MM.1S (cell line): ENCODE data around the gene MPC2.

Experiments used
- DNase-seq: peaks from one replicate; pipeline ENCODE4 v3.0.0-alpha.2; 2015
- H2AFZ ChIP-seq: fragments of 300-600 bp; sonication (generic); 2 replicates; pipeline ENCODE4 v1.6.0; 2016; ENCODE audit warnings: antibody characterized with exemption, low read length
- H3F3A ChIP-seq: fragments of 300-600 bp; sonication (generic); 2 replicates; pipeline ENCODE4 v1.6.1; 2016; ENCODE audit warnings: mild to moderate bottlenecking, antibody characterized with exemption, low read length, moderate library complexity, mixed read lengths; ENCODE audit not compliant: insufficient read depth
- H3K27ac ChIP-seq: fragments of 300-600 bp; sonication (generic); 2 replicates; pipeline ENCODE4 v1.5.1; 2016; ENCODE audit warnings: mild to moderate bottlenecking, low read length
- H3K27me3 ChIP-seq: fragments of 300-600 bp; sonication (generic); replicated peaks from 2 replicates; pipeline ENCODE4 v1.6.0; 2016; ENCODE audit warnings: low read length; ENCODE audit not compliant: insufficient read depth
- H3K36me3 ChIP-seq: fragments of 300-600 bp; sonication (generic); replicated peaks from 2 replicates; pipeline ENCODE4 v1.6.1; 2016; ENCODE audit warnings: mild to moderate bottlenecking, low read length, mixed read lengths; ENCODE audit not compliant: insufficient read depth
- H3K4me1 ChIP-seq: fragments of 300-600 bp; sonication (generic); 2 replicates; pipeline ENCODE4 v1.6.1; 2016; ENCODE audit warnings: low read length, mixed read lengths
- H3K4me2 ChIP-seq: fragments of 300-600 bp; sonication (generic); 2 replicates; pipeline ENCODE4 v1.6.0; 2016; ENCODE audit warnings: low read depth, low read length
- H3K4me3 ChIP-seq: fragments of 300-600 bp; sonication (generic); 2 replicates; pipeline ENCODE4 v1.5.1; 2016; ENCODE audit warnings: low read length, mixed read lengths
- H3K79me2 ChIP-seq: fragments of 300-600 bp; sonication (generic); 2 replicates; pipeline ENCODE4 v1.6.1; 2016; ENCODE audit warnings: mixed run types, low read length, mixed read lengths
- H3K9ac ChIP-seq: fragments of 300-600 bp; sonication (generic); 2 replicates; pipeline ENCODE4 v1.6.1; 2016; ENCODE audit warnings: low read length, mixed read lengths
- H3K9me2 ChIP-seq: fragments of 300-600 bp; sonication (generic); replicated peaks from 2 replicates; pipeline ENCODE4 v1.6.1; 2016; ENCODE audit warnings: mild to moderate bottlenecking, low read length, mixed read lengths; ENCODE audit not compliant: insufficient read depth
- H3K9me3 ChIP-seq: fragments of 300-600 bp; sonication (generic); replicated peaks from 2 replicates; pipeline ENCODE4 v1.6.1; 2016; ENCODE audit warnings: mild to moderate bottlenecking, low read length, mixed read lengths; ENCODE audit not compliant: insufficient read depth
- H4K20me1 ChIP-seq: fragments of 300-600 bp; sonication (generic); 2 replicates; pipeline ENCODE4 v1.6.1; 2016; ENCODE audit warnings: mild to moderate bottlenecking, low read length, moderate library complexity, mixed read lengths; ENCODE audit not compliant: insufficient read depth
- CTCF ChIP-seq: fragments of 300-600 bp; sonication (generic); IDR thresholded peaks from 2 replicates; pipeline ENCODE4 v1.5.1; 2016; ENCODE audit warnings: antibody characterized with exemption, low read length, mixed read lengths
- EZH2 ChIP-seq: fragments of 300-600 bp; sonication (generic); optimal IDR thresholded peaks from 2 replicates; pipeline ENCODE3; 2017; ENCODE audit warnings: low read depth, mild to moderate bottlenecking, antibody characterized with exemption, low read length, mixed read lengths
- EZH2phosphoT487 ChIP-seq: fragments of 300-600 bp; sonication (generic); IDR thresholded peaks from 2 replicates; pipeline ENCODE4 v1.6.1; 2018; ENCODE audit warnings: antibody characterized with exemption, low read length

Gene MPC2

GRCh38 chr1:167922611-167923074, 14.2 kb downstream of the MPC2 start:
- H3K4me3 ChIP-seq = no peak overlapping the region
- no peaks in the 10 kb centered on the region for H3K9me3 ChIP-seq
- H3K27me3 ChIP-seq = no peaks in the 10 kb centered on the region
- H3K9ac ChIP-seq = no peak overlapping the region
- TF ChIP-seq EZH2phosphoT487 (no peak), CTCF (no peak), EZH2 (no peak)
- H4K20me1 ChIP-seq = no peaks in the 10 kb centered on the region
- no peak overlapping the region for H3K4me2 ChIP-seq
- DNase-seq = no peak
- H3K4me1 ChIP-seq = peaks cover 13% of the 10 kb centered on the region; the same call in 1 of the 2 replicates
- H3K36me3 ChIP-seq = no peaks in the 10 kb centered on the region; the same call in 1 of the 2 replicates
- H3K9me2 ChIP-seq = no peaks in the 10 kb centered on the region
- H3K27ac ChIP-seq = no peak overlapping the region
- peaks cover 24% of the 10 kb centered on the region for H3K79me2 ChIP-seq
- H3F3A ChIP-seq = 0 out of 2 replicates have a peak, but pooled peaks cover 3% of the 10 kb centered on the region
- no peak overlapping the region for H2AFZ ChIP-seq

GRCh38 chr1:167922023-167922422, 14.8 kb downstream of the MPC2 start:
- Histone ChIP-seq H3K36me3 (no peaks in the 10 kb centered on the region; the same call in 1 of the 2 replicates), H2AFZ (no peak overlapping the region), H3K27me3 (no peaks in the 10 kb centered on the region), H4K20me1 (no peaks in the 10 kb centered on the region), H3K4me2 (peak overlapping the region; percentile 6; the same call in 1 of the 2 replicates), H3K27ac (no peak overlapping the region), H3K79me2 (peaks cover 18% of the 10 kb centered on the region), H3K9me2 (no peaks in the 10 kb centered on the region), H3K4me1 (peaks cover 13% of the 10 kb centered on the region; the same call in 1 of the 2 replicates), H3K9me3 (no peaks in the 10 kb centered on the region), H3F3A (0 out of 2 replicates have a peak, but pooled peaks cover 3% of the 10 kb centered on the region), H3K4me3 (no peak overlapping the region), H3K9ac (no peak overlapping the region)
- TF ChIP-seq EZH2 (no peak), EZH2phosphoT487 (no peak), CTCF (no peak)
- peak; percentile 31 for DNase-seq

GRCh38 chr1:167916766-167917511, 19.9 kb downstream of the MPC2 start:
- Histone ChIP-seq H3K36me3 (no peaks in the 10 kb centered on the region), H3K27ac (no peak overlapping the region), H3K9me2 (no peaks in the 10 kb centered on the region), H3K27me3 (no peaks in the 10 kb centered on the region), H3K4me3 (no peak overlapping the region), H3K4me2 (no peak overlapping the region), H3K9me3 (no peaks in the 10 kb centered on the region), H3F3A (no peaks in the 10 kb centered on the region), H3K4me1 (peaks cover 3% of the 10 kb centered on the region; the same call in 1 of the 2 replicates), H3K79me2 (0 out of 2 replicates have a peak, but pooled peaks cover 4% of the 10 kb centered on the region), H2AFZ (no peak overlapping the region), H3K9ac (no peak overlapping the region), H4K20me1 (no peaks in the 10 kb centered on the region)
- no peak for DNase-seq
- no peak for TF ChIP-seq EZH2

GRCh38 chr1:167915569-167915968, 21.3 kb downstream of the MPC2 start:
- no peak for DNase-seq
- Histone ChIP-seq H3K4me2 (no peak overlapping the region), H3K4me1 (0 out of 2 replicates have a peak, but pooled peaks cover under 1% of the 10 kb centered on the region), H3K79me2 (no peaks in the 10 kb centered on the region), H2AFZ (no peak overlapping the region), H3K9me2 (no peaks in the 10 kb centered on the region), H3K27ac (no peak overlapping the region), H3K27me3 (no peaks in the 10 kb centered on the region), H3K4me3 (no peak overlapping the region), H4K20me1 (no peaks in the 10 kb centered on the region), H3F3A (no peaks in the 10 kb centered on the region), H3K36me3 (no peaks in the 10 kb centered on the region), H3K9me3 (no peaks in the 10 kb centered on the region), H3K9ac (no peak overlapping the region)
- TF ChIP-seq EZH2 (no peak), EZH2phosphoT487 (no peak), CTCF (no peak)
